Measurements from ENCODE around the gene PRKACA. TPM values are rescaled to one million over a fixed set of nuclear protein-coding genes. Genes with fewer than 3 reads are reported as not detected.
A peak's percentile ranks its signal among the peaks of the same experiment; 100 is the strongest.

Gene PRKACA
- total RNA-seq, 1 donor, result 44.0 TPM

- no peak for TF ChIP-seq CTCF (IDR thresholded peaks at IDR 0.05; ENCODE audit: insufficient read depth, low read length)
- H3K4me3 ChIP-seq (ENCODE audit: low read depth, low read length), result no peak overlapping the region
- no peak for DNase-seq (ENCODE audit: low read depth)
These were observed 37.8 kb upstream of the PRKACA start for GRCh38 chr19:14155371-14155770.

- no peak for DNase-seq (ENCODE audit: low read depth)
- no peak for TF ChIP-seq CTCF (IDR thresholded peaks at IDR 0.05; ENCODE audit: insufficient read depth, low read length)
These were observed 35.2 kb upstream of the PRKACA start for GRCh38 chr19:14152713-14153112.

GRCh38 chr19:14150770-14151661 lies 33.5 kb upstream of the PRKACA start:
- TF ChIP-seq CTCF (IDR thresholded peaks at IDR 0.05; ENCODE audit: insufficient read depth, low read length), result no peak
- no peak for DNase-seq (ENCODE audit: low read depth)

More at GRCh38 chr19:14152713-14153112, 35.2 kb upstream of the PRKACA start:
- no peak overlapping the region for H3K4me3 ChIP-seq (ENCODE audit: low read depth, low read length)

GRCh38 chr19:14150041-14150769 lies 32.6 kb upstream of the PRKACA start:
- no peak for DNase-seq (ENCODE audit: low read depth)
- no peak for TF ChIP-seq CTCF (IDR thresholded peaks at IDR 0.05; ENCODE audit: insufficient read depth, low read length)
- peak overlapping the region; percentile 13 for H3K4me3 ChIP-seq (ENCODE audit: low read depth, low read length)

More at GRCh38 chr19:14150770-14151661, 33.5 kb upstream of the PRKACA start:
- H3K4me3 ChIP-seq (ENCODE audit: low read depth, low read length), result no peak overlapping the region

GRCh38 chr19:14149509-14149994 lies 32.0 kb upstream of the PRKACA start:
- DNase-seq (ENCODE audit: low read depth), result peak; percentile 78
- TF ChIP-seq CTCF (IDR thresholded peaks at IDR 0.05; ENCODE audit: insufficient read depth, low read length), result no peak
- H3K4me3 ChIP-seq (ENCODE audit: low read depth, low read length), result peak overlapping the region; percentile 44

GRCh38 chr19:14148751-14149410 lies 31.3 kb upstream of the PRKACA start:
- no peak for TF ChIP-seq CTCF (IDR thresholded peaks at IDR 0.05; ENCODE audit: insufficient read depth, low read length)
- no peak for DNase-seq (ENCODE audit: low read depth)
- peak overlapping the region; percentile 44 for H3K4me3 ChIP-seq (ENCODE audit: low read depth, low read length)

Data from fibroblast of the aortic adventitia (primary cell).